Stimulated activated CD4-positive, alpha-beta T cell treated with anti-CD3 and anti-CD28 coated beads, TNF-alpha, amount 100 ng/mL, for 24 hours (primary cell): ENCODE data around the gene CEP290.
"Not testable (repeated sequence)": the region's sequence is repeated elsewhere in the genome, so short reads cannot be mapped to it uniquely, and the experiment has no call there.

Source experiments
- DNase-seq, 3 experiments: peaks; one replicate each; pipeline ENCODE4 v3.0.0-alpha.2; 2020; ENCODE audit warnings: low read depth in 3 of 3

The CEP290 gene

GRCh38 chr12:88056571-88056970 is 85.3 kb downstream of the CEP290 start:
- DNase-seq, result no peak

- no peak for DNase-seq
These were observed 89.2 kb downstream of the CEP290 start for GRCh38 chr12:88052686-88053085.

DNA sequence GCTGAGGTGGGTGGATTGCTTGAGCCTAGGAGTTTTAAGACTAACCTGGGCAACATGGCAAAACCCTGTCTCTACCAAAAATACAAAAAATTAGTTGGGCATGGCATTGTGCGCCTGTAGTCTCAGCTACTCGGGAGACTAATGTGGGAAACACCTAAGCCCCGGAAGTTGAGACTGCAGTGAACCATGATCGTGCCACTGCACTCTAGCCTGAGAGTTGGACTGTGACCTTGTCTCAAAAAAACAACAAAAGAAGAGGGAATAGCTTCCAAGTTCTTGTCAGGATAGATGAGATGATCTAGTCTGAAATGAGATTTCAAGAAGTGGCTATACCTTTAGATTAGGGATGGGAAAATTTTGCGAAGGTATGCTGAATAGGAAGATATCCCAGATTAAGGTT is 97.9 kb downstream of the CEP290 start:
- no peak for DNase-seq

GRCh38 chr12:88037770-88038169 is 104.1 kb downstream of the CEP290 start:
- DNase-seq, result no peak

- DNase-seq, result no peak
These were observed 105.4 kb downstream of the CEP290 start for GRCh38 chr12:88036353-88036965.

DNA sequence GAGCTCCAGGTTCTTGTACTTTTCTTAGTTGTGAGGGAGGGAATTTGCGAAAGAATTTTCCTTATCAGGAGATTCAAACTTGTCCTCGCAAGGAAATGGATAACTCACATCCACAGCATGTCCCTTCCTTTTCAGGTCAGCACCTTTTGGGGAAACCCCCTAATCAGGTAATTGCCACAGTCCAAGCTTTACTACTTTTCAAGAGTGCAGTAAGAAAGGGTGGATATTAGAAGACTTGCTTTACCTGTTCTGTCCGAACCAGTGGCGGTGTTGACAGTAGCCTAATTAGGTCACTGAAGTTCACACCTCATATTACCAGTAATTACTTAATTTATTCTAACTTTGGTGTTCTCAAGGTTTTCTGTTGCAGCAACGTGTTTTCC is 106.0 kb downstream of the CEP290 start:
- no peak for DNase-seq

- DNase-seq, result peak; percentile 78 to 88 (median 82)
These were observed 106.5 kb downstream of the CEP290 start for GRCh38 chr12:88035271-88035906.

- not testable (repeated sequence) for DNase-seq
These were observed 110.7 kb downstream of the CEP290 start for GRCh38 chr12:88031161-88031560.

GRCh38 chr12:88029093-88029665 is 112.7 kb downstream of the CEP290 start, which contains the start of gene C12orf50:
Gene C12orf50 (minus strand): TSS chr12:88029401. CDS start chr12:88026962, 2,439 bp downstream.
- DNase-seq, result no peak

- DNase-seq, result no peak
These were observed 115.7 kb downstream of the CEP290 start for GRCh38 chr12:88026196-88026595.

DNA sequence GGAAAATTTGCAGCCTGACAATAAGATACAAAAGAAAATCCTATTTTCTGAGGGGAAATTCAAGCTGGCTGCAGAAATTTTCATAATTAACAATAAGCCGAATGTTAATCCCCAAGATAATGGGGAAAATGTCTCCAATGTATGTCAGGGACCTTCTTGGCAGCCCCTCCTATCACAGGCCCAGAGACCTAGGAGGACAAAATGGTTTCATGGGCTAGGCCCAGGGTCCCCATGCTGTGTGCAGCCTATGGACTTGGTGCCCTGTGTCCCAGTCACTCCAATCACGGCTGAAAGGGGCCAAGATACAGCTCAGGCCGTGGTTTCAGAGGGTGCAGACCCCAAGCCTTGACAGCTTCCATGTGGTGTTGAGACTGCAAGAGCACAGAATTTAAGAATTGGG is 123.9 kb downstream of the CEP290 start:
- no peak for DNase-seq

- no peak for DNase-seq
These were observed 126.1 kb downstream of the CEP290 start for GRCh38 chr12:88015825-88016224.

GRCh38 chr12:88011755-88012154 is 130.1 kb downstream of the CEP290 start:
- DNase-seq, result no peak

DNA sequence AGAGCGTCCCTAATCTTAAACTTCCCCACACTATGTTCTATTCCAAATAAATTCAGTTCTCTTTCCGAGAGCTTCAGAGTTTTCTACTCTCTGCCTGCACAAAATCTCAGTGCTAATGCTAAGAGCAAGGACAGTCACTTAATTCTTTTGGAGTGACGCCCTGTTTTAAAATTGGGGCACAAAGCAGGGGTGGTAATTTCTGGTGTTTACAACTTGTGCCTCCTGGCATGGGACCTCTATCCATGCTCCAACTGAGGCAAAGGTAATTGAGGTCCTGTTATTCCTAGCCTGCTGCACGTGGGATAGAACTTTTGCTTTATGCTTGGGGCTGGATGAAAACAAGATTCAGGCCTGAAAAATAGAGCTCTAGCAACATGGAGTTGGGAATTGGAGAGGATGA is 135.5 kb downstream of the CEP290 start:
- DNase-seq, result no peak

- DNase-seq, result no peak
These were observed 140.6 kb downstream of the CEP290 start for GRCh38 chr12:88001327-88001726.
